Measurements from ENCODE around the gene ZNF507.

The ZNF507 gene

DNA sequence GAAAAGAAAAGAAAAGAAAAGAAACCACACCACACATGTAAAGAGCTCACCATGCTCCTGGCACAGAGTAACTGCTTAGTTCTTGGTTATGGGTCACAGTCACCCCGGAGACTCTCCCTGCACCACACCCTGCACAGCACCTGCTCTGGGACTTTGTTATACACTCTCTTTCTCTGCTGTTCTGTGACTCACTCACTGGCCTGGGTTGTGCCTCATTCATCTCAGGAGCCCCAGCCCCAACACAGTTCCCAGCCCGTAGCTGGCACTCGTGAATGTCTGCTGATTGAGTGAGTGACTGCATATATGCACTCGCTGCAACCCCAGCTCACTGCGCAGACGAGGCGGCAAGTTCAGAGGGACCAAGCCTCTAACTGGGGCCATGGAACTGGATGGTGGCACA lies 22.9 kb upstream of the ZNF507 start:
- no peak for DNase-seq (ENCODE audit: low read depth)
- no peak for TF ChIP-seq CTCF (IDR thresholded peaks at IDR 0.05; ENCODE audit: insufficient read depth, low read depth, low read length, missing control alignments)
- H3K4me3 ChIP-seq (ENCODE audit: low read depth, low read length) = no peak overlapping the region

DNA sequence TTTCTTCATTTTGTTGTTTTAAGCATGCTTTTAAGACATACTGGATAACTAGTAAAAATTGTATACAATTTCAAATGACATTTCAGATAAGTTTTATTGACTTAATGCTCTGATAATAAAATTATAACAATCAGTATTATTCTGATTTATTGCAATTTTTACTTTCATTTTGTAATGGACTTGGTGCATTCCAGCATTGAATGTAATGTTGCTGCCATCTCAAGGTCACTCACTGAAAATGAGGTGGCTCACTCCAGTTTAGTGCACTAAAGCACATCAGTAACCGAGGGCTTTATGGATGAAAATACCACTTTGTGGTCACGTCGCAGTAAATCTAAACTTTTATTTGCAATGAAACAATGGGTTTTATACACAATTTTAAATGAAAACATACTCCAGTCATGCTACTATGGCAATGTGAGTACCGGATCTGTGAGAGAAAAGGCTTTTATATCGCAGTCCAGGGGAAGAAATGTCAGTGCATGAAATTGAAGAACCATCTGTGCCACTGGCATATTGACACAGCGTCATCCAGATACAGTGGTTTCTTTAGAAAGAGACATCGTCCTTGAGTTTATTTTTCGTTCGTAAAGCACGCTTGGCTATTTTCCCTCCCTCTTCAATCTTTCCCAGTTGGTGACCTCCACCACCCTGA lies 20.7 kb upstream of the ZNF507 start:
- no peak for DNase-seq (ENCODE audit: low read depth)
- H3K4me3 ChIP-seq (ENCODE audit: low read depth, low read length) = no peak overlapping the region
- TF ChIP-seq CTCF (IDR thresholded peaks at IDR 0.05; ENCODE audit: insufficient read depth, low read depth, low read length, missing control alignments) = no peak

- TF ChIP-seq CTCF (IDR thresholded peaks at IDR 0.05; ENCODE audit: insufficient read depth, low read depth, low read length, missing control alignments) = no peak
Measured at GRCh38 chr19:32330213-32330857, 15.1 kb upstream of the ZNF507 start.

DNA sequence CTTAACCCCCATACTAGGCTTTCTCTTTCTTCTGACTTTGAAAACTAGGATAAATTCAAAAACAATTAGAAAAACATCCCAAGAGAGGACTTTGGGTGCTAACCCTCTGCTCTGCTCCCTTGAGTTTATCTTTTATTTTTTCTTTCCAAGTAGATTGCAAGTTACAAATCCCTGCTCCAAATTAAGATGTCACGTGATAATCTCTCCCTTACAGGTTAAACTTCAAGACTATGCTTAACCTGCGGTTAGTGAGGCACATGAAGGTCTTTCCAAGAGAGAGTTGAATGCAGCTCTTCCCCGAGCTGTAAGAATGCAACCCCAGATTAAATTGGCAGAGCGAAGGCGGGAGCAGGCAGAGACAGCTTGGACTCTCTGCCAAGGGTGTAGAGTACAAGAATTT lies 12.2 kb upstream of the ZNF507 start:
- DNase-seq (ENCODE audit: low read depth) = no peak
- TF ChIP-seq CTCF (IDR thresholded peaks at IDR 0.05; ENCODE audit: insufficient read depth, low read depth, low read length, missing control alignments) = no peak
- H3K4me3 ChIP-seq (ENCODE audit: low read depth, low read length) = no peak overlapping the region

More at GRCh38 chr19:32330213-32330857, 15.1 kb upstream of the ZNF507 start:
- no peak for DNase-seq (ENCODE audit: low read depth)
- H3K4me3 ChIP-seq (ENCODE audit: low read depth, low read length) = no peak overlapping the region

DNA sequence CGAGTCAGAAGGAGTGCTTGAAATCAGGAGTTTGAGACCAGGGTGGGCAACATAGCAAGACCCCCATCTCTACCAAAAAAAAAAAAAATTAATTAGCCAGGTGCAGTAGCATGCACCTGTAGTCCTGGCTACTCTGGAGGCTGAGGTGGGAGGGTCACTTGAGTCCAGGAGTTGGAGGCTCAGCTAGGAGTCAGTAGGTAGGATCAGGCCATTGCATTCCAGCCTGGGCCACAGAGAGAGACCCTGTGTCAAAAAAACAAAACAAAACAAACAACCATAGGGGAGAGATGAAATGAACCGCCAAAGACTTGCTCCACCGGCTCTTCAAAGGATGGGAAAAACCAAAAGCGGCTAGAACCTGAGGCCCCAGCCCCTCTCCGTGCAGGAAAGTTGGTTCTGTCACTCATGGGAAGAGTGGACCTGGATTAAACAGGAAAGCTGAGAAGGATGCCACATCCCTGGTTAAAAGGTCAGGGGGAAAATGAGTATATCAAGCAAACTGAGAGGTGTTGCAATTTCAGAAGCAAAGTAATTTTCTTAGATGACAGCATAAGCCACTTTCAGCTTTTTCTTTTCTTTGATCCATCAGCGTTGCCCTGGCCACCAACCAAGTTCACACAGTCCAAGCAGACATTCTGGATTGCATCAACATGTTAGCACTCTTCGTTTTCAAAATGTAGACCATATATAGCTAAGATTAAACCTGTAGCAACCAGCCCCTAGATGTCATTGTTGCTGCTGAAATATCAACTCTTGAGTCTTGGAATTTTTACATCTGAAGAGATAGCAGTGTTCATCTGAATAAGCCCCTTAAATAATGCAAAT lies 8.9 kb upstream of the ZNF507 start:
- TF ChIP-seq CTCF (IDR thresholded peaks at IDR 0.05; ENCODE audit: insufficient read depth, low read depth, low read length, missing control alignments) = no peak
- no peak for DNase-seq (ENCODE audit: low read depth)
- no peak overlapping the region for H3K4me3 ChIP-seq (ENCODE audit: low read depth, low read length)

- no peak for DNase-seq (ENCODE audit: low read depth)
- no peak for TF ChIP-seq CTCF (IDR thresholded peaks at IDR 0.05; ENCODE audit: insufficient read depth, low read depth, low read length, missing control alignments)
Measured at GRCh38 chr19:32337084-32337808, 8.2 kb upstream of the ZNF507 start.

More at GRCh38 chr19:32337084-32337808, 8.2 kb upstream of the ZNF507 start:
- H3K4me3 ChIP-seq (ENCODE audit: low read depth, low read length) = no peak overlapping the region

Measured in GM12865 (cell line).